Activated CD4-positive, alpha-beta memory T cell treated with anti-CD3 and anti-CD28 coated beads for 36 hours (primary cell): ENCODE measurements around the gene TIMP1. TPM values are rescaled to one million over a fixed set of nuclear protein-coding genes. Genes with fewer than 3 reads are reported as not detected.
A peak's percentile ranks its signal among the peaks of the same experiment; 100 is the strongest.
"Not testable (repeated sequence)": the region's sequence is repeated elsewhere in the genome, so short reads cannot be mapped to it uniquely, and the experiment has no call there.

Experiments used
- CTCF ChIA-PET: fragments of 350-600 bp; sonication (Branson Sonifier 250); formaldehyde crosslinking; loops from one replicate; lab custom pipeline; 2021; ENCODE audit warnings: antibody characterized with exemption, inconsistent platforms; lab: Charles Lee
- POLR2A ChIA-PET: fragments of 350-600 bp; sonication (Branson Sonifier 250); formaldehyde crosslinking; loops from one replicate; lab custom pipeline; 2021; ENCODE audit warnings: antibody characterized with exemption; lab: Charles Lee
- DNase-seq: peaks from one replicate; pipeline ENCODE4 v3.0.0-alpha.2; 2020
- H3K27ac Mint-ChIP-seq: one replicate; pipeline ENCODE4 v1.8.0; 2021; ENCODE audit warnings: mixed read lengths
- H3K27me3 Mint-ChIP-seq: one replicate; pipeline ENCODE4 v1.8.0; 2021; ENCODE audit warnings: mixed read lengths
- H3K36me3 Mint-ChIP-seq: one replicate; pipeline ENCODE4 v1.8.0; 2021; ENCODE audit warnings: mixed read lengths
- H3K4me1 Mint-ChIP-seq: one replicate; pipeline ENCODE4 v1.8.0; 2021; ENCODE audit warnings: low read depth, mixed read lengths
- H3K4me3 Mint-ChIP-seq: one replicate; pipeline ENCODE4 v1.8.0; 2021; ENCODE audit warnings: mild to moderate bottlenecking, mixed read lengths
- H3K9me3 Mint-ChIP-seq: one replicate; pipeline ENCODE4 v1.8.0; 2021; ENCODE audit warnings: mixed read lengths
- intact Hi-C: fragments of 100-400 bp; cut with micrococcal nuclease; formaldehyde crosslinking; loops from one replicate; pipeline ENCODE4 v1.15.1; 2023
- total RNA-seq, 2 experiments: library from RNA; stranded (reverse); gene quantifications; one replicate each; pipeline ENCODE4 v1.2.3, GENCODE V29; 2021

TIMP1 gene
- total RNA-seq, 2 experiments from 2014 or later: 85.6 to 92.8 TPM

- ChIA-PET POLR2A (no interaction called here), CTCF (no interaction called here)
- DNase-seq: no peak
- Mint-ChIP-seq H3K27me3 (no peaks in the 10 kb centered on the region), H3K4me3 (no peak overlapping the region), H3K4me1 (peaks cover 5% of the 10 kb centered on the region), H3K27ac (no peak overlapping the region), H3K36me3 (no peaks in the 10 kb centered on the region), H3K9me3 (peaks cover under 1% of the 10 kb centered on the region)
- intact Hi-C loops: no loop called here
These were observed 8.7 kb downstream of the TIMP1 start for GRCh38 chrX:47590984-47591383.

GRCh38 chrX:47593522-47593921 lies 11.3 kb downstream of the TIMP1 start:
- no peak for DNase-seq
- Mint-ChIP-seq H3K4me3 (no peak overlapping the region), H3K36me3 (peaks cover 8% of the 10 kb centered on the region), H3K4me1 (peaks cover 9% of the 10 kb centered on the region), H3K27ac (no peak overlapping the region), H3K27me3 (no peaks in the 10 kb centered on the region), H3K9me3 (peaks cover 13% of the 10 kb centered on the region)
- POLR2A ChIA-PET: no interaction called here
- intact Hi-C loops: no loop called here
- CTCF ChIA-PET: no interaction called here

- POLR2A ChIA-PET: no interaction called here
- no peak overlapping the region for H3K4me3 Mint-ChIP-seq
- intact Hi-C loops: no loop called here
These were observed 13.5 kb downstream of the TIMP1 start for GRCh38 chrX:47595716-47596251.

GRCh38 chrX:47596256-47596655 lies 14.0 kb downstream of the TIMP1 start:
- intact Hi-C loops: no loop called here
- peaks cover 19% of the 10 kb centered on the region for H3K9me3 Mint-ChIP-seq
- H3K27me3 Mint-ChIP-seq: no peaks in the 10 kb centered on the region
- peaks cover 8% of the 10 kb centered on the region for H3K36me3 Mint-ChIP-seq
- no peak overlapping the region for H3K4me3 Mint-ChIP-seq
- peaks cover 9% of the 10 kb centered on the region for H3K4me1 Mint-ChIP-seq
- ChIA-PET CTCF (no interaction called here), POLR2A (no interaction called here)
- peak overlapping the region; percentile 51 for H3K27ac Mint-ChIP-seq
- no peak for DNase-seq

More at GRCh38 chrX:47595716-47596251, 13.5 kb downstream of the TIMP1 start:
- Mint-ChIP-seq H3K4me1 (peaks cover 9% of the 10 kb centered on the region), H3K27me3 (no peaks in the 10 kb centered on the region), H3K9me3 (peaks cover 19% of the 10 kb centered on the region), H3K36me3 (peaks cover 8% of the 10 kb centered on the region), H3K27ac (peak overlapping the region; percentile 51)
- no peak for DNase-seq
- CTCF ChIA-PET: no interaction called here

- ChIA-PET CTCF (interaction anchor here (0.7 kb wide), 1 partner anchor 284 kb away, joined by 3 read pairs; no protein-coding TSS in a partner anchor), POLR2A (no interaction called here)
- Mint-ChIP-seq H3K36me3 (peaks cover 8% of the 10 kb centered on the region), H3K4me3 (no peak overlapping the region), H3K4me1 (peaks cover 9% of the 10 kb centered on the region), H3K27ac (no peak overlapping the region), H3K9me3 (peaks cover 19% of the 10 kb centered on the region), H3K27me3 (no peaks in the 10 kb centered on the region)
- no peak for DNase-seq
- intact Hi-C loops: no loop called here
These were observed 15.0 kb downstream of the TIMP1 start for GRCh38 chrX:47597222-47597621.

- H3K9me3 Mint-ChIP-seq, intact Hi-C loops, H3K27ac Mint-ChIP-seq, H3K4me1 Mint-ChIP-seq, DNase-seq, H3K36me3 Mint-ChIP-seq, POLR2A ChIA-PET, H3K4me3 Mint-ChIP-seq, CTCF ChIA-PET, H3K27me3 Mint-ChIP-seq: not testable (repeated sequence)
These were observed 20.9 kb downstream of the TIMP1 start for GRCh38 chrX:47603125-47603524.

- ChIA-PET CTCF (no interaction called here), POLR2A (no interaction called here)
- H3K4me1 Mint-ChIP-seq: peaks cover 3% of the 10 kb centered on the region
- H3K27ac Mint-ChIP-seq: no peak overlapping the region
- H3K4me3 Mint-ChIP-seq: no peak overlapping the region
- intact Hi-C loops: no loop called here
- H3K9me3 Mint-ChIP-seq: peaks cover 3% of the 10 kb centered on the region
- H3K36me3 Mint-ChIP-seq: no peaks in the 10 kb centered on the region
- DNase-seq: no peak
- no peaks in the 10 kb centered on the region for H3K27me3 Mint-ChIP-seq
These were observed 22.8 kb downstream of the TIMP1 start for GRCh38 chrX:47605024-47605423.

- Mint-ChIP-seq H3K4me3 (no peak overlapping the region), H3K4me1 (peaks cover 3% of the 10 kb centered on the region), H3K9me3 (no peaks in the 10 kb centered on the region), H3K36me3 (no peaks in the 10 kb centered on the region), H3K27me3 (no peaks in the 10 kb centered on the region), H3K27ac (no peak overlapping the region)
- ChIA-PET POLR2A (no interaction called here), CTCF (no interaction called here)
- intact Hi-C loops: no loop called here
- DNase-seq: no peak
These were observed 24.9 kb downstream of the TIMP1 start for GRCh38 chrX:47607091-47607490.

- ChIA-PET POLR2A (interaction anchor here (0.6 kb wide), 1 partner anchor 122 kb away, joined by 3 read pairs; no protein-coding TSS in a partner anchor), CTCF (interaction anchor here (0.8 kb wide), 1 partner anchor 19 kb away, joined by 3 read pairs; no protein-coding TSS in a partner anchor)
- no peak for DNase-seq
- Mint-ChIP-seq H3K4me1 (peaks cover 3% of the 10 kb centered on the region), H3K9me3 (no peaks in the 10 kb centered on the region), H3K27me3 (no peaks in the 10 kb centered on the region), H3K4me3 (no peak overlapping the region), H3K27ac (no peak overlapping the region), H3K36me3 (no peaks in the 10 kb centered on the region)
- intact Hi-C loops: no loop called here
These were observed 26.0 kb downstream of the TIMP1 start for GRCh38 chrX:47608130-47608810.

- no peak for DNase-seq
- Mint-ChIP-seq H3K4me3 (no peak overlapping the region), H3K27me3 (no peaks in the 10 kb centered on the region), H3K27ac (no peak overlapping the region), H3K36me3 (no peaks in the 10 kb centered on the region), H3K9me3 (no peaks in the 10 kb centered on the region), H3K4me1 (peaks cover 3% of the 10 kb centered on the region)
- CTCF ChIA-PET: no interaction called here
- intact Hi-C loops: no loop called here
- POLR2A ChIA-PET: no interaction called here
These were observed 28.3 kb downstream of the TIMP1 start for GRCh38 chrX:47610511-47610910.

- Mint-ChIP-seq H3K36me3 (no peaks in the 10 kb centered on the region), H3K27ac (no peak overlapping the region), H3K9me3 (no peaks in the 10 kb centered on the region), H3K4me1 (peaks cover 3% of the 10 kb centered on the region), H3K27me3 (no peaks in the 10 kb centered on the region), H3K4me3 (no peak overlapping the region)
- DNase-seq: no peak
- intact Hi-C loops: no loop called here
- ChIA-PET CTCF (no interaction called here), POLR2A (no interaction called here)
These were observed 29.3 kb downstream of the TIMP1 start for GRCh38 chrX:47611489-47611888.

GRCh38 chrX:47611926-47612325 lies 29.7 kb downstream of the TIMP1 start:
- H3K9me3 Mint-ChIP-seq: no peaks in the 10 kb centered on the region
- no peak overlapping the region for H3K27ac Mint-ChIP-seq
- ChIA-PET POLR2A (no interaction called here), CTCF (no interaction called here)
- H3K4me1 Mint-ChIP-seq: peaks cover 3% of the 10 kb centered on the region
- DNase-seq: no peak
- H3K4me3 Mint-ChIP-seq: no peak overlapping the region
- no peaks in the 10 kb centered on the region for H3K36me3 Mint-ChIP-seq
- intact Hi-C loops: no loop called here
- no peaks in the 10 kb centered on the region for H3K27me3 Mint-ChIP-seq

- intact Hi-C loops: no loop called here
- H3K27me3 Mint-ChIP-seq: no peaks in the 10 kb centered on the region
- H3K9me3 Mint-ChIP-seq: no peaks in the 10 kb centered on the region
- DNase-seq: no peak
- peaks cover 3% of the 10 kb centered on the region for H3K4me1 Mint-ChIP-seq
- no peaks in the 10 kb centered on the region for H3K36me3 Mint-ChIP-seq
- H3K27ac Mint-ChIP-seq: no peak overlapping the region
- ChIA-PET POLR2A (no interaction called here), CTCF (no interaction called here)
- no peak overlapping the region for H3K4me3 Mint-ChIP-seq
These were observed 30.2 kb downstream of the TIMP1 start for GRCh38 chrX:47612418-47612817.
